ENCODE data around the gene IL31. TPM values are rescaled to one million over a fixed set of nuclear protein-coding genes. Genes with fewer than 3 reads are reported as not detected.
A peak's percentile ranks its signal among the peaks of the same experiment; 100 is the strongest.

The IL31 gene
- total RNA-seq, 1 donor from 2014 or later, result not detected

DNA sequence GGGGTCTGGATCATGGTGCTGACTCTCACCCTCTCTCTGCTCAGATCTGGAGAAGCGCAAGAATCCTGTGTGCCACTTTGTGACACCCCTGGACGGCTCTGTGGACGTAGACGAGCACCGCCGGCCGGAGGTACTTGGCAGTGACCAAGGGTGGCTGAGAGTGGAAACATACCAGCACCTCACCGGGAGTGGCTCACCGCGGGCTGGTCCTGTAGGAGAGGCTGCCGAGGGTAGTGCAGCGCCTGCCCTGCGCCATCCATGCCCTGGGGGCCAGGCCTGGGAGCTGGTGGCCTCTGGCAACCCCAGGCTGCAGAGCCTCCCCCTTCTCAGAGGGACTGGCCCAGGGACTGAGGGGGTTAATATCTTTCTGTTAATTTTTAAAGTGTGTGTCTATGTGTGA lies 46.2 kb downstream of the IL31 start:
- Mint-ChIP-seq H3K4me1 (ENCODE audit: low read depth) (peaks cover 30% of the 10 kb centered on the region), H3K9me3 (ENCODE audit: low read depth) (no peaks in the 10 kb centered on the region), H3K27ac (ENCODE audit: unreplicated experiment) (no peak overlapping the region), H3K4me3 (ENCODE audit: unreplicated experiment) (no peak overlapping the region), H3K36me3 (ENCODE audit: low read depth) (peaks cover 13% of the 10 kb centered on the region), H3K27me3 (ENCODE audit: low read depth) (no peaks in the 10 kb centered on the region)
- DNase-seq (ENCODE audit: low spot score), result no peak
- TF ChIP-seq CTCF (IDR thresholded peaks at IDR 0.05), result no peak

DNA sequence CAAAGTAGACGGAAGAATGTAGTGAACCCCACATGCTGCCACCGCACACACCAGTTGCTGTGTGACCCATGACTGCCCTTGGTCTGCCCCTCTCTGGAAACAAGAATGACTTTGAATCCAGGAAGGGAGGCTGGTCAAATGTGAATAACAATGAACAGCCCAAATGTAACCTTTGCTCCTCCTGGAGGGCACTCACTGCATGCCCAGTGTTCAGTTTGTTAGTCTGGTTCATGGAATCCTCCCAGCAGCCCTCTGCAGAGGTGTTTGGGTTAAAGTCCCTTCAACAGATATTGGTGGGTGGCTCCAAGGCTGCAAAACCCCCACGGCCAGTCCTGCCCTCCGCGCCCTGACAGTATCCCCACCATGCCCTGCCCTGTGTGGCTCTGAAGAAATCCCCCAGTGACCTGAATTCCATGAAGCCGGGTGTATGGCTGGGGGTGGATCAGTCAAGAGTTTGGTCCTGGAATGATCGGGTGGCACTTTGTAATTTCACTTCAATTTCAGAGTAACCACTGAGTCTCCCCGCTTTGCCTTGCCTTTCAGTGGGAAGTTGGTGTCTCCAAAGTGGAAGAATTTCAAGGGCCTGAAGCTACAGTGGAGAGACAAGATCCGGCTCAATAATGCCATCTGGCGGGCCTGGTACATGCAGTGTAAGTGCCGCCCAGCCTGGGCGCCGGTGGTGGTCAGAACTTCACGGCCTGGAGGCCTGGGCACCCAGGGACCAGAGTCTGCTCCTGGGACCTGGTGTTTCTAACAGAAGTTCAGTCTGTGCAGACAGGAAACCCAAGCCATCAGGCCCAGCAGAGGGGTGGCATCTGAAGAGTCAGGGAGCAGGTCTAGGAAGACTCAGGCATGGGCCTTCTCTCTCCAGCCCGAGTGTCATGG lies 47.1 kb downstream of the IL31 start:
- TF ChIP-seq CTCF (IDR thresholded peaks at IDR 0.05), result peak; percentile 50
- H3K4me1 Mint-ChIP-seq (ENCODE audit: low read depth), result peaks cover 35% of the 10 kb centered on the region
- H3K27ac Mint-ChIP-seq (ENCODE audit: unreplicated experiment), result no peak overlapping the region
- no peaks in the 10 kb centered on the region for H3K9me3 Mint-ChIP-seq (ENCODE audit: low read depth)
- H3K27me3 Mint-ChIP-seq (ENCODE audit: low read depth), result no peaks in the 10 kb centered on the region
- H3K4me3 Mint-ChIP-seq (ENCODE audit: unreplicated experiment), result no peak overlapping the region
- peaks cover 12% of the 10 kb centered on the region for H3K36me3 Mint-ChIP-seq (ENCODE audit: low read depth)
- no peak for DNase-seq (ENCODE audit: low spot score)

DNA sequence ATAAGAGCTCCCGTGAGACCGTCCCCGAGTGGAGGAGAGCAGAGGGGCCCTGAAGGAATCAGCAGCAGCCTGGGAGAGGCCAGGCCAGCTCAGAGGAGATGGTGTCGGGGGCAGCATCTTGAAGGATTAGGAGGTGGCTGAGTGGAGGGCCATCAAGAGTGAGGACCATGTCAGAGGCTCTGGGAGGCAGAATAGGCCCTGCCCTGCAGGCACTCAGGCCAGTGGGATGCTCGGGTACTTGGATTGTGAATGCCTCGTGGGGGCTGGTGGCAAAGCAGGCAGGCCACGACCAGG lies 47.7 kb downstream of the IL31 start:
- Mint-ChIP-seq H3K27ac (ENCODE audit: unreplicated experiment) (peak overlapping the region; percentile 32), H3K9me3 (ENCODE audit: low read depth) (no peaks in the 10 kb centered on the region), H3K27me3 (ENCODE audit: low read depth) (no peaks in the 10 kb centered on the region), H3K4me1 (ENCODE audit: low read depth) (peaks cover 41% of the 10 kb centered on the region), H3K36me3 (ENCODE audit: low read depth) (peaks cover 12% of the 10 kb centered on the region), H3K4me3 (ENCODE audit: unreplicated experiment) (no peak overlapping the region)
- no peak for TF ChIP-seq CTCF (IDR thresholded peaks at IDR 0.05)
- no peak for DNase-seq (ENCODE audit: low spot score)

DNA sequence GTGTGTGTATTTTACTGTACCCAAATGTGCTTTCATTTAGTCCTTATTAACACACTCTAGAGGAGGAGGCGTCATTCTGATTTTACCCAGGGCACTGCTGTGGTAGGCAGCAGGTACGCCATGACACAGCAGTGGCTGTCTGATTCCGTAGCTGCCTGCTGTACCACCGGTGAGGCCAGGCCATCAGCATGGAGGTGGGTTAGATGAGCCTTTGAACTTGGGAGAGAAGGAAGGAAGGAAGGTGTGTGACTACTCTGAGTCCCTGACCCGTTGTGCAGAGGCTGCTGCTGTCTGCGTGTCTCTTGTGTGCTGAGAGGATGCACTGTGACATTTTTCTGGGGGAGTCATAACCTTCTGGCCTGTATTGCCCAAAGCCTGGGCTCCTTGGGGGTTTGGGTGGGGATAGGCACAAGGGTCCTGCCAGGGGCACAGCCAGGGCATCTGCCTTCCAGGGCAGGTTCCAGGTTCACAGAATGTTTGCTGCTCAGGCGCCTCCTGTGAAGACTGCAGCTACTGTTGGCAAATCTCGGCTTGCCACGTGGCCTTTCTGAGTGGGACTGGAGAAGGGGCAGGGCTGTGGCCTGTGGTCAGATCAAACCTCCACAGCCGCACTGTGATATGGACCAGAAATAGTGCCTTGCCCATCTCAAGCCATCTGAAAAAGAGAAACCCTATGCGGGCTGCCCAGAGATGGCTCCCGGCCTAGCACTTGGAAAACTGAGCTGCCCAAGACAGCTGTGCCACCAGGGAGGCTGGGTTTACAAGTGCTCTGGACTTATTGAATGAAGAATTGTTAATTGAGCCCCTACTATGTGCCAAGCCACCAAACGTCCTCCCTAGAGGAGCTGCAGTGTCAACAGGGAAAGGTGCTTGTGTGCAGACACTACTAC lies 48.3 kb downstream of the IL31 start:
- peaks cover 10% of the 10 kb centered on the region for H3K36me3 Mint-ChIP-seq (ENCODE audit: low read depth)

More for the DNA sequence above, 48.3 kb downstream of the IL31 start:
- peaks cover 39% of the 10 kb centered on the region for H3K4me1 Mint-ChIP-seq (ENCODE audit: low read depth)
- DNase-seq (ENCODE audit: low spot score), result peak; percentile 44
- H3K27ac Mint-ChIP-seq (ENCODE audit: unreplicated experiment), result peak overlapping the region; percentile 32
- H3K27me3 Mint-ChIP-seq (ENCODE audit: low read depth), result no peaks in the 10 kb centered on the region
- TF ChIP-seq CTCF (IDR thresholded peaks at IDR 0.05), result no peak
- no peaks in the 10 kb centered on the region for H3K9me3 Mint-ChIP-seq (ENCODE audit: low read depth)
- H3K4me3 Mint-ChIP-seq (ENCODE audit: unreplicated experiment), result no peak overlapping the region

Data from chondrocyte (in vitro differentiated cells).